Measurements from ENCODE around the gene PPP1R13B. TPM values are rescaled to one million over a fixed set of nuclear protein-coding genes. Genes with fewer than 3 reads are reported as not detected.

PPP1R13B gene
- total and polyA plus RNA-seq, 7 donors, result 8.6 to 26.9 (median 9.9) TPM

DNA sequence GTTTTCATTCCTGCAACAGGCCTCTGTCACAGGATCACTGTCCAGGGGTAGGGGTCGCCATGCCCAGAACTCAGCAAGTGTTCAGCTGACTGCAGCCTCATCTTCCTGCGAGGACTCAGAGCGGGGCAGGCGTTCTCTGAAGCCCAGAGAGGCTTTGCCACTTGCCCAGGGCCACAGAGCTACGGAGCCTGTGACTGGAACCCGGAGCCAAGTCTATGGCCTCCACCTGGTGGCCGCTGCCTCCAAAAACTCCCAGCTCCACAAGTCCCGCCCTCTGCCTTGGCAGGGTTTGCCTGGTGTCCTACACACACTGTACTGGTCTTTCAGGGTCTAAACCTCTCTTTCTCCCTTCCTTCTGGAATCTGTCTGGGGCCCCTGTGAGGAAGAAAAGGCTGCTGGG, 8.7 kb upstream of the PPP1R13B start:
- Histone ChIP-seq H3K4me1 (no peaks in the 10 kb centered on the region), H3K36me3 (no peaks in the 10 kb centered on the region), H3K27ac (peak overlapping the region in 1 of 4 donors; percentile 23), H3K27me3 (no peaks in the 10 kb centered on the region), H3K4me3 (no peak overlapping the region), H3K9me3 (no peaks in the 10 kb centered on the region)
- intact Hi-C loops (cut with DNase I), result no loop called here
- no peak for DNase-seq
- TF ChIP-seq CTCF (IDR thresholded peaks at IDR 0.05), result no peak
- TF ChIP-seq POLR2AphosphoS5 (IDR thresholded peaks at IDR 0.05), result no peak
- no peak for TF ChIP-seq POLR2A (IDR thresholded peaks at IDR 0.05)
- no peak for TF ChIP-seq EP300 (IDR thresholded peaks at IDR 0.05)
- 89 to 93% methylated on average over 8 of the region's 8 CpGs for WGBS, 2 donors

GRCh38 chr14:103855734-103856095, 8.3 kb upstream of the PPP1R13B start:
- no peak for DNase-seq
- Histone ChIP-seq H3K27me3 (no peaks in the 10 kb centered on the region), H3K27ac (peak overlapping the region in 1 of 4 donors; percentile 23), H3K4me3 (no peak overlapping the region), H3K9me3 (no peaks in the 10 kb centered on the region), H3K36me3 (no peaks in the 10 kb centered on the region), H3K4me1 (no peaks in the 10 kb centered on the region)
- intact Hi-C loops (cut with DNase I), result no loop called here
- WGBS, 2 donors, result 51 to 73% methylated on average over 6 of the region's 6 CpGs
- TF ChIP-seq EP300 (IDR thresholded peaks at IDR 0.05), result no peak
- TF ChIP-seq POLR2A (IDR thresholded peaks at IDR 0.05), result no peak
- TF ChIP-seq CTCF (IDR thresholded peaks at IDR 0.05), result no peak
- no peak for TF ChIP-seq POLR2AphosphoS5 (IDR thresholded peaks at IDR 0.05)

DNA sequence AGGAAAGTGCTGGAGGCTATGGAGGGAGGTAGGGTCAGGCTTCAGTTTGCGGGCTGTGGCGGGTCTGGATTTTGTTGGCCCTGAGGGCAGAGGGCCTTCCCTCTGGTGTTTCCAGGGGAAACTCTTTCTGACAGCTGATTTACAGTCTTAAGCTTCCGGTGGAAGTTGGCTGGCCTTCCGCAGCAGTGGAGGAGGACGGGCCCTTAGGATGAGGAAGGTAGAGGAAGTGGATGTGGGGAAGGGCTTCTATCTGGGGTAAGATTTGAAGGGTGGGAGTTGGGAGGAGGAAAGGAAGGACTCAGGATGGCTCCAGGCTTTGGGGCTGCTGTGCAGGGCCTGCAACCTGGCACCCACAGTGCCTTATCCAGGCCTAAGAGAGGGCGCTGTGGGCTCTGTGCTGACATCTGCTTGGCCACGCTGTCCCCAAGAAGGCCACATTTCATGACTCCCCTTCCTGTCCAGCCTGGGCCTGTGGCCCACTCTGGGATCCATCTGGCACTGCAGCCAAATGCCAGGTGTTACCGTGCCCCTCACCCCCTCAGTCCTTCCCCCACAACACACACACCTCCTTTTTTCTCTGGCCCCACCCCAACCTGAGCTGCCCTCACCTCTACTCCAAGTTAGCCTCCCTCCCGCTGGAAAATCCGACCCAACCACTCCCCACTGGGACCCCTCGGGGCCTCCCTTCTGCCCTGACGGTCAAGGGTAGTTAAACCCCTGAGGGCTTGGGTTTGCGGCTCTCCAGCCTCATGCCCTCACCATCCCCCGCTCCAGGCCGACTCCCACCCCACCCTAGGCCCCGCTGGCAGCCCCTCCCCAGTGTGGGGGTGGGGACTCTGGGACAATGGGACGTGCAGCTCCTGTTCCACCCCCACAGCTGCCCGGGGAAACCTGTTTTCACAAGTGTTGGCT, 7.7 kb upstream of the PPP1R13B start:
- Histone ChIP-seq H3K4me3 (no peak overlapping the region), H3K36me3 (no peaks in the 10 kb centered on the region), H3K4me1 (no peaks in the 10 kb centered on the region), H3K27ac (peak overlapping the region in 1 of 4 donors; percentile 23), H3K27me3 (no peaks in the 10 kb centered on the region), H3K9me3 (no peaks in the 10 kb centered on the region)
- TF ChIP-seq EP300 (IDR thresholded peaks at IDR 0.05) (no peak), POLR2A (IDR thresholded peaks at IDR 0.05) (no peak), CTCF (IDR thresholded peaks at IDR 0.05) (no peak), POLR2AphosphoS5 (IDR thresholded peaks at IDR 0.05) (no peak)
- WGBS, 2 donors, result 37 to 49% methylated on average over 18 of the region's 18 CpGs
- no peak for DNase-seq
- intact Hi-C loops (cut with DNase I), result no loop called here

DNA sequence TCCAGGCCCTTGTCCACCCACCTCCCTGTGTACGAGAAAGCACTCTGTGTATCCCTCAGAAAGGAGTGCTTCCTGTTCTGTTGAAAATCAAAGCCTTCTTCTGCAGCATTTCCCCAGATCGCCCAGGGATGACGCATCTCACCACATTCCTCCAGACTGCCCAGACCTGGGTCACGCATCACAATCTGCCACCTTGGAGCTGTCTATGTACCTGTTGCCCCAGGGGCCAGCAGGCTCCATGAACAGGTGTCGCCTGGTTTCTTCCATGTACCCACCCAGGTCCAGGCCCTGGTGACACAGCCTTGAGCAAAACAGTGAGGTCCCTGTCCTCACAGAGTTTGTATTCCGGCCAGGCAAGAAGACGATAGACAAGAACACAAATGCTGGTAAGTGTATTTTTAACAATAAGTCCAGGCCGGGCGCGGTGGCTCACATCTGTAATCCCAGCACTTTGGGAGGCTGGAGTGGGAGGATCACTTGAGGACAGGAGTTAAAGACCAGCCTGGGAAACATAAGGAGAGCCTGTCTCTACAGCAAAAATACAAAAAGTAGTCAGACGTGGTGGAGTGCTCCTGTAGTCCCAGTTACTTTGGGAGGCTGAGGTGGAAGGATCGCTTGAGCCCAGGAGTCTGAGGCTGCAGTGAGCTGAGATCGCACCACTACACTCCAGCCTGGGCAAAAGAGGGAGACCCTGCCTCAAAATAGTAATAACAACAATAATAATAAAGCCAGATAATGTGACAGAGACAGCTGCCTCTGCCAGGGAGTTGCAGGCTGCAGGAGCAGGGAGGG, 6.8 kb upstream of the PPP1R13B start:
- intact Hi-C loops (cut with DNase I), result no loop called here
- 94% methylated on average over 13 of the region's 13 CpGs for WGBS, 2 donors
- Histone ChIP-seq H3K4me1 (no peaks in the 10 kb centered on the region), H3K27ac (no peak overlapping the region), H3K36me3 (no peaks in the 10 kb centered on the region), H3K27me3 (no peaks in the 10 kb centered on the region), H3K9me3 (no peaks in the 10 kb centered on the region), H3K4me3 (no peak overlapping the region)
- DNase-seq, result no peak
- no peak for TF ChIP-seq CTCF (IDR thresholded peaks at IDR 0.05)
- no peak for TF ChIP-seq POLR2AphosphoS5 (IDR thresholded peaks at IDR 0.05)
- no peak for TF ChIP-seq POLR2A (IDR thresholded peaks at IDR 0.05)
- no peak for TF ChIP-seq EP300 (IDR thresholded peaks at IDR 0.05)
